ENCODE measurements around the gene DCST2.

- TF ChIP-seq YY1 (IDR thresholded peaks at IDR 0.05; ENCODE audit: low read depth, low read length) (no peak), POLR2A (IDR thresholded peaks at IDR 0.05; ENCODE audit: low read depth, low read length) (no peak), CREB1 (IDR thresholded peaks at IDR 0.05; ENCODE audit: low read depth) (no peak), EZH2 (IDR thresholded peaks at IDR 0.05; ENCODE audit: borderline replicate concordance, control insufficient read depth, low read depth, low read length) (no peak), MYC (IDR thresholded peaks at IDR 0.05; ENCODE audit: insufficient read depth, insufficient read length, insufficient replicate concordance, low read length, severe bottlenecking) (no peak), SRF (IDR thresholded peaks at IDR 0.05; ENCODE audit: low read depth in 2 of 2, low read length in 2 of 2) (no peak), SMAD1 (IDR thresholded peaks at IDR 0.05; ENCODE audit: low read depth, partially characterized antibody) (no peak), CTCF (IDR thresholded peaks at IDR 0.05 in 2 of 3, conservative IDR thresholded peaks at IDR 0.05 in 1 of 3; ENCODE audit: control insufficient read depth in 2 of 3, extremely low read depth in 1 of 3, insufficient read depth in 1 of 3, low read depth in 3 of 3, low read length in 3 of 3) (no peak), IRF3 (IDR thresholded peaks at IDR 0.05) (no peak), GABPA (IDR thresholded peaks at IDR 0.05; ENCODE audit: low read depth) (no peak)
These were observed 695 bp downstream of the DCST2 start for GRCh38 chr1:155032886-155033285.
